Stimulated activated CD4-positive, alpha-beta T cell treated with anti-CD3 and anti-CD28 coated beads, Interleukin-1b, Interleukin-23, amount 100 ng/mL, for 24 hours (primary cell): ENCODE results near the gene PXK.
"Not testable (repeated sequence)": the region's sequence is repeated elsewhere in the genome, so short reads cannot be mapped to it uniquely, and the experiment has no call there.

ENCODE experiments used
- DNase-seq, 4 experiments: peaks; one replicate each; pipeline ENCODE4 v3.0.0-alpha.2; 2020; ENCODE audit warnings: low read depth in 4 of 4, low spot score in 1 of 4

Gene PXK

GRCh38 chr3:58323529-58324390 is 8.9 kb upstream of the PXK start:
- DNase-seq = no peak

- DNase-seq = no peak
Observed at GRCh38 chr3:58324391-58325390, 8.0 kb upstream of the PXK start.

- DNase-seq = no peak
Observed at GRCh38 chr3:58325525-58325992, 7.1 kb upstream of the PXK start.

GRCh38 chr3:58326267-58326900 is 6.3 kb upstream of the PXK start:
- DNase-seq = no peak

- no peak for DNase-seq
Observed at GRCh38 chr3:58329150-58329921, 3.4 kb upstream of the PXK start.

- DNase-seq = no peak
Observed at GRCh38 chr3:58329922-58330413, 2.7 kb upstream of the PXK start.

GRCh38 chr3:58331593-58332152 is 1.0 kb upstream of the PXK start:
- DNase-seq = no peak

GRCh38 chr3:58333206-58334012 is 717 bp downstream of the PXK start:
- DNase-seq = no peak

GRCh38 chr3:58334013-58334321 is 1.3 kb downstream of the PXK start:
- DNase-seq = no peak

- no peak for DNase-seq
Observed at GRCh38 chr3:58334506-58334884, 1.8 kb downstream of the PXK start.

- no peak for DNase-seq
Observed at GRCh38 chr3:58335652-58335947, 2.9 kb downstream of the PXK start.

GRCh38 chr3:58336135-58336882 is 3.6 kb downstream of the PXK start:
- no peak for DNase-seq

GRCh38 chr3:58337190-58337589 is 4.5 kb downstream of the PXK start:
- no peak for DNase-seq

GRCh38 chr3:58339146-58339545 is 6.5 kb downstream of the PXK start:
- DNase-seq = not testable (repeated sequence)

GRCh38 chr3:58340594-58341244 is 8.0 kb downstream of the PXK start:
- no peak for DNase-seq

- no peak for DNase-seq
Observed at GRCh38 chr3:58341376-58341775, 8.7 kb downstream of the PXK start.

GRCh38 chr3:58342676-58343075 is 10.0 kb downstream of the PXK start:
- DNase-seq = no peak

GRCh38 chr3:58345457-58345856 is 12.8 kb downstream of the PXK start:
- DNase-seq = no peak
